SW 1271 (cell line): ENCODE data around the gene PKD1L1.
"Not testable (repeated sequence)": the region's sequence is repeated elsewhere in the genome, so short reads cannot be mapped to it uniquely, and the experiment has no call there.

Experiments used
- DNase-seq, 2 experiments: peaks; one replicate each; lab custom pipeline; 2025; lab: John Stamatoyannopoulos, UW

The PKD1L1 gene, protein sequence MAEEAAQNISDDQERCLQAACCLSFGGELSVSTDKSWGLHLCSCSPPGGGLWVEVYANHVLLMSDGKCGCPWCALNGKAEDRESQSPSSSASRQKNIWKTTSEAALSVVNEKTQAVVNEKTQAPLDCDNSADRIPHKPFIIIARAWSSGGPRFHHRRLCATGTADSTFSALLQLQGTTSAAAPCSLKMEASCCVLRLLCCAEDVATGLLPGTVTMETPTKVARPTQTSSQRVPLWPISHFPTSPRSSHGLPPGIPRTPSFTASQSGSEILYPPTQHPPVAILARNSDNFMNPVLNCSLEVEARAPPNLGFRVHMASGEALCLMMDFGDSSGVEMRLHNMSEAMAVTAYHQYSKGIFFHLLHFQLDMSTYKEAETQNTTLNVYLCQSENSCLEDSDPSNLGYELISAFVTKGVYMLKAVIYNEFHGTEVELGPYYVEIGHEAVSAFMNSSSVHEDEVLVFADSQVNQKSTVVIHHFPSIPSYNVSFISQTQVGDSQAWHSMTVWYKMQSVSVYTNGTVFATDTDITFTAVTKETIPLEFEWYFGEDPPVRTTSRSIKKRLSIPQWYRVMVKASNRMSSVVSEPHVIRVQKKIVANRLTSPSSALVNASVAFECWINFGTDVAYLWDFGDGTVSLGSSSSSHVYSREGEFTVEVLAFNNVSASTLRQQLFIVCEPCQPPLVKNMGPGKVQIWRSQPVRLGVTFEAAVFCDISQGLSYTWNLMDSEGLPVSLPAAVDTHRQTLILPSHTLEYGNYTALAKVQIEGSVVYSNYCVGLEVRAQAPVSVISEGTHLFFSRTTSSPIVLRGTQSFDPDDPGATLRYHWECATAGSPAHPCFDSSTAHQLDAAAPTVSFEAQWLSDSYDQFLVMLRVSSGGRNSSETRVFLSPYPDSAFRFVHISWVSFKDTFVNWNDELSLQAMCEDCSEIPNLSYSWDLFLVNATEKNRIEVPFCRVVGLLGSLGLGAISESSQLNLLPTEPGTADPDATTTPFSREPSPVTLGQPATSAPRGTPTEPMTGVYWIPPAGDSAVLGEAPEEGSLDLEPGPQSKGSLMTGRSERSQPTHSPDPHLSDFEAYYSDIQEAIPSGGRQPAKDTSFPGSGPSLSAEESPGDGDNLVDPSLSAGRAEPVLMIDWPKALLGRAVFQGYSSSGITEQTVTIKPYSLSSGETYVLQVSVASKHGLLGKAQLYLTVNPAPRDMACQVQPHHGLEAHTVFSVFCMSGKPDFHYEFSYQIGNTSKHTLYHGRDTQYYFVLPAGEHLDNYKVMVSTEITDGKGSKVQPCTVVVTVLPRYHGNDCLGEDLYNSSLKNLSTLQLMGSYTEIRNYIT (N-terminal part only)

DNA sequence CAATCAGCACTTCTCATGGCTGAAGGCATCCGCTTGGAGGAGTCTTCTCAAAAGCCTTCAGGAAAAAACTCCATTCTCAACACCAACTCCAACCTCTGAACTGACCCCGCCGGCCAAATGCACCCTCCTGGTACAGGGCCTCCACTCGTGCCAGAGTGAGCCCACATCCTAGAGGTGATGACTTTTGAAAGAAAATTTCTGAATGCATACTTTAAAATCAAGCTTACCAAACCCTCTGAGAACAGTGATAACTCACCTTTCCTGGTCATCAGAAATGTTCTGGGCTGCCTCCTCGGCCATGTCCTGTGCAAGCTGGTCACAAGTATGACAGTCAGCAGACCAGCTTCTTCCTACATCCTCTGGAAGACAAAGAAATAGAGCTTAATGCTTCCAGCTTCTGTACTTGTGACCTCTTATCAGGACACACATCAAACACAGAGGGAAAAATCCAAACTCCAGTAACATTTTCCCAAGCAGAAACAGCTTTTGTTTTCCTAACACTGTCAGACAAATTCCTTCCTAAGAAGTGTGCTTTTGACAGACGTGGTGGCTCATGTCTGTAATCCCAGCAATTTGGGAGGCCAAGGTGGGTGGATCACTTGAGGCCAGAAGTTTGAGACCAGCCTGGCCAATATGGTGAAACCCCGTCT is at the start of gene PKD1L1:
Gene PKD1L1 (minus strand): TSS at position 326 of the 650 bp plus-strand sequence. CDS start 26 bp downstream, at position 300.
- DNase-seq: no peak

DNA sequence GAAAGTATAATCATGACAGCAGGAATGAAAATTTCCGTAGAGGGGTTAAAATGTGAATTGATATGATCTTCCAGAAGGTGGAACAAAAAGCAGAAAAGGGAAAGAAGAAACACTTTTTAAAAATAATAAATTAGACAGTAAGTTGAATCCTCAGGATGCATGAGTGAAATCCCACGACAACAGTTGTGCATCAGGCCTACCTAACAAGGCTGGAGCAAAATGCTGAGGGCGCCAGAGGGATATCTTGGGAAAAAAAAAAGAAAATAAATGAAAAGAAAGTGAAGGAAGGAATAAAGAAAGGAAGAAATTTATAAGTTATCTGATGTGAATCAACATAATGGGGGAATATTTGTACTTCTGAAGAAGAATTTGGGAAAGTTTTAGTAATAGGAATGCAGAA is 44.2 kb upstream of the PKD1L1 start:
- DNase-seq: no peak

DNA sequence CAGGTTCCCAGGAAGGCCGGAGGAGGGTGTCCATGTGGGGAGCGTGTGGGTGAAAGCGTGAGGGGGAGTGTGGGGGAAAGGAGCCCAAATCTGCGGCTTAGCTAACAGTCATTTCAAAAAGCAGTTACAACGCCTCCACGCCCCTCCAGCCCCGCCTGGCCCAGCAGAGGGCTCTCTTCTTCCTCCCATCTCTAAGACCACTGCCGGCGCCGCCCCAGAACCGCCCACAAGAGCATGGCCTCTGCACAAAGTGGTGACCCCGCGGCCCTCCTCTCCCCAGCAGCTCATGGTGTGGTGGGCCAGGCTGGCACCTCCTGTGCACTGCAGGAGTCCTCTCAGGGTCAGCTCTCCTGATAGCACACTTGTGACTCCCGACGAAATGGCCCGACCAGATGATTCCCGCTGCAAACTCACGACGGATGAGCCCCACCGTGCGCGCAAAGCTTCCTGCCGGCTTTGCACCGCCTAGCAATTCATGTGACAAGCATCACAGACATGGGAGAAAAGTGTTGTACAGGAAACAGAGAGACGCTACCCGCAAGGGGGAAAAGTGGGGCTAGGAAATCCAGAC is 43.6 kb upstream of the PKD1L1 start:
- DNase-seq: peak; percentile 12 to 56

DNA sequence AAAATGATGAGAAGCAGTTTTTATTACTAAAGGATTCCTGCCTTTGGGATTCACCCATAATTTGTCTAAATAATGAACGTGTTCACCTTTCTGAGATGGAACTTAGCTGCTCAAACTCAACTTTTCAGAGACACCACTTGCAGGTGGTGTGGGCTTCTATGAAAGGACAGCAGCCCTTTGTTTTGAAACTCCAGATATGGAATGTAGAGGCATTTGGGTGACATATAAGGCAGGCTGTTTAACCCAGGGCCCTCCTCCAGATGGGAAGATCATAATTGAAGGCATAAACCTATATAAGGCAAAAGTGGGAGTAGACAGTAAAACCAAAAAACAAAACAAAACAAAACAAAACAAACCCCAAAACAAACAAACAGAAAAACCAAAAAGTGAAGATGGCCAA is 43.0 kb upstream of the PKD1L1 start:
- DNase-seq: no peak

DNA sequence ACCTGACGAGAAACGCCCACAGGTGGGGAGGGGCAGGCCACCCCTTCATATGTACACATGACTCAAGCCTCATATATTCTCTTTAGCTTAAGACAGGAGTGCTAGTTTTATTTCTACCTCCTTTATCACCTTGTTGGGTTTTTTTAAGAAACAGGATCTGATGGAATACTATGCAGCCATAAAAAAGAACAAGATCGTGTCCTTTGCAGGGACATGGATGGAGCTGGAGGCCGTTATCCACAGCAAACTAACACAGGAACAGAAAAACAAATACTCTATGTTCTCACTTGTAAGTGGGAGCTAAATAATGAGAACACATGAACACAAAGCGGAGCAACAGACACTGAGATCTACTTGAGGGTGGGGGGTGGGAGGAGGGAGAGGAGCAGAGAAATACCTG is 42.3 kb upstream of the PKD1L1 start:
- DNase-seq: no peak

DNA sequence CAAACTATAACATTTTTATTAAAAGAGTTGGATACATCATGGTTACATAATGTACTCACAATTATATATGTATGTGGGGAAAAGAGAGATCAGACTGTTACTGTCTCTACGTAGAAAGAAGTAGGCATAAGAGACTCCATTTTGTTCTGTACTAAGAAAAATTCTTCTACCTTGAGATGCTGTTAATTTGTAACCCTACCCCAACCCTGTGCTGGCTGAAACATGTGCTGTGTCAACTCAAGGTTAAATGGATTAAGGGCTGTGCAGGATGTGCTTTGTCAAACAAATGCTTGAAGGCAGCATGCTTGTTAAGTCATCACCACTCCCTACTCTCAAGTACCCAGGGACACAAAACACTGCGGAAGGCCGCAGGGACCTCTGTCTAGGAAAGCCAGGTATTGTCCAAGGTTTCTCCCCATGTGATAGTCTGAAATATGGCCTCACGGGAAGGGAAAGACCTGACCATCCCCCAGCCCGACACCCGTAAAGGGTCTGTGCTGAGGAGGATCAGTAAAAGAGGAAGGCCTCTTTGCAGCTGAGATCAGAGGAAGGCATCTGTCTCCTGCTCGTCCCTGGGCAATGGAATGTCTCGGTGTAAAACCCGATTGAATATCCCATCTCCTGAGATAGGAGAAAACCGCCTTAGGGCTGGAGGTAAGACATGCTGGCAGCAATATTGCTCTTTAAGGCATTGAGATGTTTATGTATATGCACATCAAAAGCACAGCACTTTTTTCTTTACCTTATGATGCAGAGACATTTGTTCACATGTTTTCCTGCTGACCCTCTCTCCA is 41.5 kb upstream of the PKD1L1 start:
- DNase-seq: not testable (repeated sequence)

DNA sequence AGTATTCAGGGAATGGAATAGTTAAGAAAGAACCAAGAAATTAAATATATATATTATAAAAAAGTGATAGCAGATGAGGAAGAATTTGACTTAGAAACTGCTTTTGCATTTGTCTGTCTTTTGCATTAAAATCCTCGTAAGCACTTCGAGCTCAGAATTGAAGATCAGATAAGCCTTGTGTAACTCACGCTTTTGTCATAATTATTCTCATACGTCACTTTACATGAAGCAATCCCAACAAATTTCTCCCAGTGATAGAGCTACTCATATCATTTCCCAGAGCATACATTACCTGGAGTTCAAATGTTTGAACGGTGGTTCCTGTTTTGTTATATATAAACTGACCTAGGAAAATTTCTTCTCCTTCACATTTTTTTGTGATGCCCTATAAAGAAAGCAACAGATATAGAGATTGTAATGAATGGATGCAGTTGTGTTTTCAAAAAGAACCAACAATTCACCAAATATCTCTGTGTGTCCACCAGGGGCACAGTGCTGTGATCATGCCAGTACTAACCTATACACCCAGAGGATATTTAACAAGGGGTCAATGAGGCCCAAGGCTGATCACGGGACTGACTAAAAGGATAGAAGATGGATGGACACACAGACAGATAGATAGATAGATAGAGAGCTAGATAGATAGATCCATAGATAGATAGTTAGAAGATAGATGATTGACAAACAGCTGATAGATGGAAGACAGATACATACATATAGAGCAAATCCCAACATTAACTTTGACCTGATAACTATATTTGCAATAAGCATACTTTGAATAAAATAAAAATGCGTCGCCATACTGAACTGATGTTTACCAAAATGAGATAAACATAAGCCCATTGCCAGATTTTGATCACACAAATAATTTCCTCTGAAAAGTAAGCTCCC is 40.5 kb upstream of the PKD1L1 start:
- DNase-seq: peak in 1 of 2 experiments; percentile 25

DNA sequence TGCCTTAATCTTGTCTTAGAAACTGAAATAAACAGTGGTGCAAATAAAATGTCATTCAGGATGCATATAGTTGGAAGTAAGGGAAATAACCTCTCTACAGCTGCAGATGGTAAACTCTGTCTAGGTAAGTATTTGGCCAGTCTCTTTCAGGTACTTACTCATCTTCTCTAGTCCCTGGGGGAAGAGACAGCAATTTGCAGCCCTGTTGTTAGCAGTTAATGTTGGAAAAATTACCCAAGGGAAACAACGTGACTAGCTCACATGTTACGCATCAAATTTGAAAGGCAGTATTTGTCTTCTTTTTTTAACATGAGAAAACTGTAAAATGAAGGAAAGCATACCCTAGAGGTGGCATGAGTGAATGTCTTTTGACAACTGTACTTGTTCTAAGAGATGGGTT is 34.3 kb upstream of the PKD1L1 start:
- DNase-seq: no peak

DNA sequence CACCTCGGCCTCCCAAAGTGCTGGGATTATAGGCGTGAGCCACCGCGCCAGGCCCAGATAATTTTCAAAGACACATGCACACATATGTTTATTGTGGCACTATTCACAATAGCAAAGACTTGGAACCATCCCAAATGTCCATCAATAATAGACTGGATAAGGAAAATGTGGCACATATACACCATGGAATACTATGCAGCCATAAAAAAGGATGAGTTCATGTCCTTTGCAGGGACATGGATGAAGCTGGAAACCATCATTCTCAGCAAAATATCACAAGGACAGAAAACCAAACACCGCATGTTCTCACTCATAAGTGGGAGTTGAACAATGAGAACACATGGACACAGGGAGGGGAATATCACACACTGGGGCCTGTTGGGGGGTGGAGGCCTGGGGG is 32.4 kb upstream of the PKD1L1 start:
- not testable (repeated sequence) for DNase-seq

DNA sequence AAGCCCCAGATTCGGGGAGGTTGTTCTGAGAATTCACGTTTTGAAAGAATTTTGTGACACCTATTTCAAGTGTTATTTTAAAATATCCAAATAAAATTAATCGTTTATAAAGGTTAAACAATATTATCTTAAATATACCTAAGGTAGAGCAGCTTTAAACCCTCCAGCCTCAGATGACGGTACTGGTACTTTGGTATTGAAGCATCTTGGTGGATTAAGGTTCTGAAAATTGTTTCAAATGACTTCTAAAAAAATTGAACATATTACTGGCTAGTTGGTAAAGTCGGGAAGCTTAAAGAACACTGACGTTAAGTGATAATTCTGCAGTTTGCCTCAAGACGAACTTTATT is 31.5 kb upstream of the PKD1L1 start:
- DNase-seq: no peak

DNA sequence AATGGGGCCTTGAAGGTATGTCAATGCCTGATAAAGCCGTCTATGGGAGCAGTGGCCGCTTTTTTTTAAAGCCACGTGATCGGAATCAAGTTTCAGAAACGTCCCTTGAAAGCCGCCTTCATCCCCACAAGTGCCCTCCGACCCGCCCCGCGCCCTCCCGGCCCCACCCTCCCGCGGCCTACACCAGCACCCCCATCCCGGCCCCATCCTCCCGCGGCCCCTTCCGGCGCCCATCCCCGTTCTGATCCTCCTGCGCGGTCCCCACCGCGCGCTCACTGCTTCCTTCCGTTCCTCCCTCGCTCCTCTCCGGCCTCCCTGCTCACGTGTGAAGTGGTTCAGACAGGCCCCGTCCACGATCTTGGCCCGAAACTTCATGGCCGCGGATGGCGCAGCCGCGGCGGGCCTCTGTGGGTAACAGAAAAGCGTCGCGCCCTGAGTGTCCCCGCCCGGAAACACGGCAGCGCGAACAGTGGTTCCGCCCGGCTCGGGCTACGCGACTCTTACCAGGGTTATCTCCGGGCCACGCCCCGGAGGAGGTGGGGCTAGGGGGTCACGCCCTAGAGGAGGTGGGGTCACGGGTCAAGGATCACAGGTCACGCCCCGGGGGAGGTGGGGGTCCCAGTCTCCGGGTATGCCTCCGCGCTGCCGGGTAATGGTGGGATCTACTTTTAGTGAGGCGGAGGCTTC is 31.0 kb upstream of the PKD1L1 start, which contains the start of gene HUS1:
Gene HUS1 (minus strand): TSS at position 471 of the 687 bp plus-strand sequence. CDS start 96 bp downstream, at position 375.
- peak; percentile 83 to 86 for DNase-seq

DNA sequence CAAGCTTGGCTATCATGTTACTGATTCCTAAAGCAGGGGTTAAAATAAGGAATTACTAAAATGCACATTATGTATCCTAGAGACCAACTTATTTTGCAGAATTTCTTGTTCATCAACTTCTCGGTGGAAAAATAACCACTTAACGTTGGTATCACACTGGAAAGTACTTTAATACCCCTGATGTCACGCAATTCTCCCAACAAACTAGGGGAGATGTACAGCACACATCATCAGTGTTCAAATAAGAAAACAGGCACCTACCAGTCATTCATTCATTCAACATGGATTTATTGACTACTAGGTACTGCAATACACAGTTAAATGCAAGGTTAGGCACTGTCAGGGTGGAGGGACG is 30.5 kb upstream of the PKD1L1 start:
- DNase-seq: no peak

DNA sequence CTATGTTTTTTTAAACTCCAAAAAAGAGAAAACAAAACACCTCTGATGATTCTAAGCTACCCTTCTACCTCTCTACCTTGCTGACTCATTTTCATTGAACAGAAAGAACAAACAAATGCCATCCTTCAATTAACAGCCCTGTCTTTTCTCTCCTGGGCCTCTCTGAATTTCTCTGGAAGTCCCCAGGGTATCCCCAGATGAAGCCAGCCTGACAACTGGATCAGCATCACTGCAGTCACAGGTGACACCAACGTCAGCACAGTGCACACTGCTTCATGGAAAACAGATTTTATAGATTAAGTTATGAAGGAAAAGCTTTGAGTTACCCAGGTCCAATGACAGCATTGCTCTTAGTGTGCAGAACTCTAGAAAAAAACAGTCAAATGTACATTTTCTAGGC is 25.5 kb upstream of the PKD1L1 start:
- no peak for DNase-seq

DNA sequence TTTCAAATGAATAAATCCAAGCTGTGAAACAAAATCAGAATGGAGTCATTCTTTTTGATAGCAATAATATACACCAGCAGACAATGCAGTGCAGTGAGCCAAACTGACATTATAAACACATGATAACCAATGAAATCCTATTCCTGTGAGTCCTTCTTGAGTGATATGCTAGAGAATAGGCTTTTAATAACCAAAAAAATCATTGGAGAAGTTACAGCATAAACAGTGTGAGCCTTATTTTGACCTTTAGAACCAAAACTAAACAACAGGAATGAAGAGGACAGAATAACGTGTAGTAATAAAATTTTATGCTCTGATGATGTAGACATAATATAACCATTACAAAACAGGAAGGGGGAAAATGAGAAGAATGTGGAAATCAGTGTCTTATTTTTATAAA is 22.5 kb upstream of the PKD1L1 start:
- no peak for DNase-seq

DNA sequence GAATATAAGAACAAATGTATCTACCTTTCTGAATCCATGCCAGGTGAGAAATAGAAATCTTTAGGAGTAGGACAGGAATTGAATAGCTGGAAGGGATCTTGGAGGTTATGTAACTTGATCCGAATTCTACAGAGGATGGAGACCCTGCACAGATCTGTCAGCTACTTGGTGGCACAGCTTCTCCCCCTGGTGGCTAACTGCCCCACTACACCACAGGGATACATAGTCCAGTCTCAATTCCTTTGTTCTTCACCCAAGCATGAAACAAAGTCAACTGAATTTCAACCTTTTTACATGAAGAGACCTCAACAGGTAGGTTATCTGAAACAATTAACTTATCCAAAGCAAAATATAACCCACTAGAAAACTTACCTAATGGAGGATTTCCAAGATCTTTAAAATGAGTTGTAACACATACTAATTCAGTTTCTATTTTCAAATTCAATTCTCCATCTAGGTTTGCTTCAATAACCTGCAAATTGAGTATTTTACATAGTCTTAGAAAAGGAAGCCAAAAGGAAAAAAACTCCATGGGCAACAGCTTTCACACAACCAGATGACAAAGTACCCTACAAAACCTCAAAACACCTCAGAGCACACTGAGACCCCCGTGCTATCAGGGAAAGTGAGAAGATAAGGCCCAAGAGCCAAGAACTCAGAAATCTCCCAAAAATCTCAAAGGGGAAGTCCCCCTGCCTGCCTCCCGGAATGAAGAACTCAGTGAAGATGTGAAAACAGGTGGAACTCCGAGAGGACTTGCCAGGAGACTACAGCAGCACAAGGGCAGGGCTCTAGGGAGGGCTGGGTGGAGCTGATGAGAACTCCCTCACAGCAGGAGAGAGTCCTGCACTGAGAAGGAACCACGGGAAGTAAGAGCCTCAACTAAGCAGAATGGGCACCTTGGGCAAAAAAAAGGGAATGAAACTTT is 20.8 kb upstream of the PKD1L1 start:
- peak in 1 of 2 experiments; percentile 51 for DNase-seq

DNA sequence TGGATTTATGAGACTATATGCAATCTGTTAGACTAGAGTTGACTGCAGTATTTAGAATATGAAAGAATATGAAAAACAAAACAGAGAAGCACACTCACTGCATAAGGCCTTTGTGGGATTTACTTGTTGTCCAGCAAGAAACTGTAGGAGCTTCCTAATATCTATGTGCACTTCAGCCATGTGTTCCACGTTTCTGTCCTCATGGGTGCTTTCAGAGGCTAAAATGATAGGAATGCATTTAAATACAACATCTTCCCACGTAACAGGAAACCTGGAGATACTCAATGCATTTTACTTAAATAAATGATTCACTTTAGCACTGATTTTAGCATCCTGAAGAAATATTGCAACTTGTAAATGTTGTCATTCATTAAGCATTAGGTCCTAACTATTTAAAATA is 19.4 kb upstream of the PKD1L1 start:
- DNase-seq: no peak

DNA sequence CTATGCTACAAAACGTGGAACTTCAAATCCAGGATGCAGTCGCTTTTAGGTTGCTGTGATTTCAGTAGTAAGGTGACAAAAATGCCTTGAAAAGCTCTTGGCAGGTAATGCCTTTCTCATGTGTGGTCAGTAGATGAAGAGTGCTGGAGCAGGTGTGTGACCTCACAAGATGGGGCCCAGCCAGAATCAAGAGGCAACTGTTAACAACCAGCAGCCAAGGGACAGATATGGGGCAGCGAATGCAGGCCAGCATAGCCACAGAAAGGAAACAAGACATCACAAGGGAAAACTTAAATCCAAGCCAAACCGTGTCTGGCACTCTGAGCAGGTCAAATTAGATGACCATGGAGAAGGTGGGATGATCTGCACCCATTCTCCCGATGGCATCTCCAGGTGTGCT is 18.9 kb upstream of the PKD1L1 start:
- DNase-seq: no peak

DNA sequence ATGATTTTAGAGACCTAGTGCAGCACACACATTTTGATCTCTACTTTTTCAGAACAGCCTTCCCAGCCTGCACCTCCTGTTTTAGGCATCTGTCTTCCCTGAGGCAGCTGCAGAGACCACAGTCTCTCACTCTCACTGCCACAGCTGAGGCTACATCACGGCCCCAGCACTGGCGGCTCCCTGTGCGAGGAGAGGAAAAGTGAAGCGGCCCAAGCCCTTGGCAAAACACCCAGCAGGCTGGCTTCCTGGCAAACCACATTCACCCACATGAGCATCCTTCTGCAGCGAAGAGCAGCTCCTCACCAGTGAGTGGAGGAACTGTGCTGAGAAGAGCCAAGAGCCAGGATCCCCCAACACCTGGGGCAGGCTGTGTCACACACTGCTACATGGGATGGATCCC is 17.2 kb upstream of the PKD1L1 start:
- no peak for DNase-seq
